Endothelial cell of umbilical vein (primary cell): ENCODE measurements around the gene ADAP1. TPM values are rescaled to one million over a fixed set of nuclear protein-coding genes. Genes with fewer than 3 reads are reported as not detected.

Experiments
- BruUV-seq: library from RNA; stranded (reverse); fragments of 400-500 nt; replicated peaks from 2 replicates; lab custom pipeline; 2021; lab: Mats Ljungman, UMichigan
- CTCF ChIA-PET: fragments of 300-600, 350-600 bp; sonication (Branson Sonifier 250); formaldehyde crosslinking; loops from one replicate; lab custom pipeline; 2021; ENCODE audit warnings: antibody characterized with exemption, inconsistent platforms; lab: Charles Lee
- POLR2A ChIA-PET: fragments of 300-600, 350-600 bp; sonication (Branson Sonifier 250); formaldehyde crosslinking; loops from one replicate; lab custom pipeline; 2021; ENCODE audit warnings: antibody characterized with exemption, inconsistent platforms; lab: Charles Lee
- DNase-seq: peaks from one replicate; pipeline ENCODE4 v3.0.0-alpha.2; 2011; ENCODE audit warnings: low read depth, low spot score
- FAIRE-seq: peaks from 2 replicates; lab custom pipeline; 2011; peaks lifted over from hg19 to GRCh38; lab: Jason Lieb, UNC
- H2AFZ ChIP-seq: 2 replicates; pipeline ENCODE4 v1.6.0; 2012; ENCODE audit warnings: low read depth, low read length, control low read depth, inconsistent platforms
- H3K27ac ChIP-seq: 2 replicates; pipeline ENCODE4 v1.5.1; 2011; ENCODE audit warnings: low read depth, mild to moderate bottlenecking, control low read depth, low read length, moderate library complexity; ENCODE audit not compliant: insufficient read depth
- H3K27me3 ChIP-seq, 2 experiments: 2 replicates each; pipeline versions ENCODE4 v1.6.0 to v1.6.1; 2011; ENCODE audit warnings: low read length in 2 of 2, mixed read lengths in 1 of 2; ENCODE audit not compliant: control insufficient read depth in 2 of 2, insufficient read depth in 2 of 2
- H3K36me3 ChIP-seq, 2 experiments: 2 replicates in 1 of 2; 3 replicates in 1 of 2; pipeline ENCODE4 v1.5.1; 2011; ENCODE audit warnings: low read length in 2 of 2, mild to moderate bottlenecking in 1 of 2, moderate library complexity in 1 of 2; ENCODE audit not compliant: control insufficient read depth in 2 of 2, insufficient read depth in 2 of 2; ENCODE audit errors: extremely low read depth in 1 of 2
- H3K4me1 ChIP-seq: 3 replicates; pipeline ENCODE4 v1.5.1; 2011; ENCODE audit warnings: mild to moderate bottlenecking, low read length; ENCODE audit not compliant: control insufficient read depth, insufficient read depth; ENCODE audit errors: extremely low read depth
- H3K4me2 ChIP-seq: 2 replicates; pipeline ENCODE4 v1.6.1; 2011; ENCODE audit warnings: low read length, control low read depth, mixed read lengths; ENCODE audit not compliant: insufficient read depth
- H3K4me3 ChIP-seq, 3 experiments: fragments of 200-600 bp in 1 of 3; sonication (generic), shearing (Covaris generic) in 1 of 3; replicated peaks in 1 of 3; 2 replicates each; pipeline ENCODE4 v1.5.1; 2011 to 2016; ENCODE audit warnings: control low read depth in 3 of 3, low read length in 3 of 3, mild to moderate bottlenecking in 2 of 3, inconsistent platforms in 1 of 3, low read depth in 1 of 3, moderate library complexity in 1 of 3; ENCODE audit not compliant: insufficient read depth in 1 of 3
- H3K79me2 ChIP-seq: 2 replicates; pipeline ENCODE4 v1.6.0; 2012; ENCODE audit warnings: low read length, inconsistent platforms; ENCODE audit not compliant: control insufficient read depth, insufficient read depth
- H3K9ac ChIP-seq: replicated peaks from 2 replicates; pipeline ENCODE3; 2011; ENCODE audit warnings: low read length, control low read depth; ENCODE audit not compliant: insufficient read depth; ENCODE audit errors: extremely low read depth
- H3K9me1 ChIP-seq: replicated peaks from 3 replicates; pipeline ENCODE4 v1.6.0; 2011; ENCODE audit warnings: mild to moderate bottlenecking, low read length; ENCODE audit not compliant: control insufficient read depth, insufficient read depth; ENCODE audit errors: extremely low read depth
- H3K9me3 ChIP-seq: replicated peaks from 2 replicates; pipeline ENCODE4 v1.5.1; 2012; ENCODE audit warnings: low read length, inconsistent platforms; ENCODE audit not compliant: control insufficient read depth, insufficient read depth
- H4K20me1 ChIP-seq: replicated peaks from 2 replicates; pipeline ENCODE3; 2011; ENCODE audit warnings: mild to moderate bottlenecking, low read length; ENCODE audit not compliant: control insufficient read depth, insufficient read depth; ENCODE audit errors: extremely low read depth
- CTCF ChIP-seq, 2 donors: IDR thresholded peaks; 1 replicate in 1 of 2; 2 replicates in 1 of 2; pipeline ENCODE4 v1.5.1; 2011; ENCODE audit warnings: low read length in 2 of 2, mild to moderate bottlenecking in 2 of 2, moderate library complexity in 2 of 2, control low read depth in 1 of 2, inconsistent platforms in 1 of 2, low read depth in 1 of 2; ENCODE audit not compliant: insufficient read depth in 1 of 2; ENCODE audit errors: extremely low read depth in 1 of 2
- FOS ChIP-seq: IDR thresholded peaks from 2 replicates; pipeline ENCODE4 v1.6.1; 2011; ENCODE audit warnings: mild to moderate bottlenecking, low read length, moderate library complexity, borderline replicate concordance; ENCODE audit not compliant: insufficient read depth
- JUN ChIP-seq: IDR thresholded peaks from 2 replicates; pipeline ENCODE4 v1.6.1; 2011; ENCODE audit warnings: borderline replicate concordance, low read depth; ENCODE audit not compliant: insufficient read length, insufficient read depth
- MYC ChIP-seq: IDR thresholded peaks from one replicate; pipeline ENCODE4 v1.6.1; 2011; ENCODE audit warnings: mild to moderate bottlenecking, low read depth, low read length
- POLR2AphosphoS5 ChIP-seq: IDR thresholded peaks from 2 replicates; pipeline ENCODE4 v1.6.1; 2012; ENCODE audit warnings: low read depth, mild to moderate bottlenecking, control low read depth, low read length, moderate library complexity; ENCODE audit not compliant: insufficient read depth
- dilution Hi-C: fragments of 300-500 bp; cut with MboI; formaldehyde crosslinking; loops from one replicate; pipeline ENCODE4 v1.15.0; 2019; ENCODE audit warnings: low sequenced_read_pairs; ENCODE audit not compliant: extremely low pct_ligation_motif_present
- intact Hi-C: fragments of 100-400 bp; cut with micrococcal nuclease; formaldehyde crosslinking; loops from one replicate; pipeline ENCODE4 v1.10.0; 2022
- polyA plus RNA-seq, 4 experiments: library from polyadenylated mRNA; depleted of rRNA in 3 of 4; stranded (reverse) in 3 of 4; unstranded in 1 of 4; fragments of >200 nt; gene quantifications; 2 replicates each; pipeline versions ENCODE4 v1.2.1 to v1.2.3, GENCODE V29; 2011 to 2012; ENCODE audit warnings: missing spikeins in 1 of 4
- total RNA-seq: library from RNA; stranded (reverse); gene quantifications from 2 replicates; pipeline ENCODE4 v1.2.3, GENCODE V29; 2021
- TF ChIP-seq, protein P1 (sequence below): IDR thresholded peaks from 2 replicates; pipeline ENCODE4 v1.6.1; 2011; ENCODE audit not compliant: insufficient read depth, insufficient read length

ADAP1 gene
- total and polyA plus RNA-seq, 2 donors (not counting 3 experiments of a cell fraction or from before 2014, with no cell fraction given), result 0.49 to 0.58 TPM

DNA sequence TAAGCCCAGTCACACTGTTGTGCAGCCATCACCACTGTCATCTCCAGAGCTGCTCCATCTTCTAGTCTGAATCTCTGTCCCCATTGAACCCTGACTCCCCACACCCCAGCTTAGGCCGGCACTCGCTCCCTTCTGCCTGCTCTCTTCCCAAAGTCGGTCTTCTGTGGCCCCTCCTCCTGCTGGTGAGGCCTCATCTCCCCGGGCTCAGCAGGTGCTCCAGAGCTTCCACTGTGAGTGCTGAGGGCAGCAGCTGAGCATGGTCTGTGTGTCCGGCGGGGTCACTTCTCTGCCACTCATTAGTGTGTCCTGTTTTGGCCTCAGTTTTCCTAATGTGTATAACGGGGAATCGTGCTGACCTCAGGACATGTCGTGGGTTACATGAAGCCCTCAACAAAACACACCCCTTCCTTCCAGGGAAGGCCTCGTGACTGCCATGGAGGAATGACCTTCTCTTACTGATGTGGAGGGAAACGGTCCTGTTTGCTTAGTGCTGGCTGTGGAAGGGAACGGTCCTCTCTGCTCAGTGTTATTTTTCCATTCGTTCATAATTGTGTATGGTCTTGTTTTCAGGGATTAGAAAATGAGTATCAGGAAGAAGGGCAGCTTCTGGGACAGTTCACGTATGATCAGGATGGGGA is 82.5 kb downstream of the ADAP1 start:
- ChIA-PET CTCF (interaction anchor here (0.8 to 3.1 kb wide), 7 partner anchors 12 to 550 kb away, joined by 3 to 89 read pairs (median 16); no protein-coding TSS in a partner anchor), POLR2A (interaction anchor here (1.2 kb wide), 1 partner anchor 84 kb away, joined by 3 read pairs; no protein-coding TSS in a partner anchor)
- H3K27ac ChIP-seq, result no peak overlapping the region
- BruUV-seq, result no TSS peak
- intact Hi-C loops, result no loop called here
- peaks cover 2% of the 10 kb centered on the region for H3K79me2 ChIP-seq
- no peak overlapping the region for H2AFZ ChIP-seq
- peaks cover 2 to 7% of the 10 kb centered on the region in 2 experiments for H3K36me3 ChIP-seq
- no peak overlapping the region for H3K4me2 ChIP-seq
- no peaks in the 10 kb centered on the region for H3K27me3 ChIP-seq
- H3K4me3 ChIP-seq, result no peak overlapping the region
- TF ChIP-seq FOS, result no peak
- no peak for TF ChIP-seq POLR2AphosphoS5
- TF ChIP-seq, protein P1, sequence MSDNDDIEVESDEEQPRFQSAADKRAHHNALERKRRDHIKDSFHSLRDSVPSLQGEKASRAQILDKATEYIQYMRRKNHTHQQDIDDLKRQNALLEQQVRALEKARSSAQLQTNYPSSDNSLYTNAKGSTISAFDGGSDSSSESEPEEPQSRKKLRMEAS, result no peak
- no peak for TF ChIP-seq CTCF (IDR thresholded peaks at IDR 0.05; ENCODE audit: extremely low read depth in 1 of 2, insufficient read depth in 1 of 2, low read depth in 1 of 2, low read length in 2 of 2)
- TF ChIP-seq MYC, result no peak
- no peak for TF ChIP-seq JUN
- no peak for DNase-seq
- dilution Hi-C loops, result no loop called here
- H3K9ac ChIP-seq, result no peak overlapping the region
- no peaks in the 10 kb centered on the region for H3K9me1 ChIP-seq
- no peaks in the 10 kb centered on the region for H4K20me1 ChIP-seq
- no peak for FAIRE-seq
- H3K9me3 ChIP-seq, result no peaks in the 10 kb centered on the region
- peaks cover 15% of the 10 kb centered on the region for H3K4me1 ChIP-seq
